ENCODE measurements around the gene MTMR4.

- TF ChIP-seq POLR2A (IDR thresholded peaks at IDR 0.05; ENCODE audit: low read depth, low read length) (no peak), POLR2AphosphoS5 (IDR thresholded peaks at IDR 0.05; ENCODE audit: low read depth, low read length) (no peak)
Measured at GRCh38 chr17:58476812-58477211, 37.6 kb downstream of the MTMR4 start.

Measured in GM12892 (cell line).